Measurements from ENCODE around the gene EEF1AKMT3.

DNA sequence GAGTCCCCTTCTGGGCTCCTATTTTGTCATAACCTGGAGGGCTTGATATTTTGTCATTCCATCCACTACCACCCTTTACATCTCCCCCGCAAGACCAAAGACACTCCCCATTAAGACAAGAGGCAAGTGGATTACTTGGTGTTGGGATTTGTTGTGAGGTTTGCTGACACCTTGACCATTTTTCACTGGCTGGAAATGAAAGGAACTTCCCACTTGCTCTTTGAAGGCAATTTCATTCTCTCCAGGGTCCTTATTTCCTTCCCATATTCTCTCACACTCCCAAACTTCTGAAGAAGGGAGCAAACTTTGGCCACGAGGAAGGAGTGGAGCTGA lies 48.8 kb upstream of the EEF1AKMT3 start:
- TF ChIP-seq EZH2 (IDR thresholded peaks at IDR 0.05) (no peak), JUND (IDR thresholded peaks at IDR 0.05) (no peak), CEBPB (IDR thresholded peaks at IDR 0.05; ENCODE audit: low read depth) (no peak), EZH2phosphoT487 (IDR thresholded peaks at IDR 0.05; ENCODE audit: borderline replicate concordance) (no peak), POLR2AphosphoS5 (IDR thresholded peaks at IDR 0.05; ENCODE audit: low read depth, low read length) (no peak), POLR2A (IDR thresholded peaks at IDR 0.05; ENCODE audit: borderline replicate concordance, extremely low read depth, insufficient read depth, insufficient read length) (no peak), SRF (IDR thresholded peaks at IDR 0.05; ENCODE audit: low read depth) (no peak)
- TF ChIP-seq, protein P1, sequence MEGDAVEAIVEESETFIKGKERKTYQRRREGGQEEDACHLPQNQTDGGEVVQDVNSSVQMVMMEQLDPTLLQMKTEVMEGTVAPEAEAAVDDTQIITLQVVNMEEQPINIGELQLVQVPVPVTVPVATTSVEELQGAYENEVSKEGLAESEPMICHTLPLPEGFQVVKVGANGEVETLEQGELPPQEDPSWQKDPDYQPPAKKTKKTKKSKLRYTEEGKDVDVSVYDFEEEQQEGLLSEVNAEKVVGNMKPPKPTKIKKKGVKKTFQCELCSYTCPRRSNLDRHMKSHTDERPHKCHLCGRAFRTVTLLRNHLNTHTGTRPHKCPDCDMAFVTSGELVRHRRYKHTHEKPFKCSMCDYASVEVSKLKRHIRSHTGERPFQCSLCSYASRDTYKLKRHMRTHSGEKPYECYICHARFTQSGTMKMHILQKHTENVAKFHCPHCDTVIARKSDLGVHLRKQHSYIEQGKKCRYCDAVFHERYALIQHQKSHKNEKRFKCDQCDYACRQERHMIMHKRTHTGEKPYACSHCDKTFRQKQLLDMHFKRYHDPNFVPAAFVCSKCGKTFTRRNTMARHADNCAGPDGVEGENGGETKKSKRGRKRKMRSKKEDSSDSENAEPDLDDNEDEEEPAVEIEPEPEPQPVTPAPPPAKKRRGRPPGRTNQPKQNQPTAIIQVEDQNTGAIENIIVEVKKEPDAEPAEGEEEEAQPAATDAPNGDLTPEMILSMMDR (IDR thresholded peaks at IDR 0.05 in 2 of 3, conservative IDR thresholded peaks at IDR 0.05 in 1 of 3; ENCODE audit: borderline replicate concordance in 1 of 3, insufficient read depth in 1 of 3, low read depth in 2 of 3, low read length in 2 of 3) = no peak
- TF ChIP-seq, protein P2, sequence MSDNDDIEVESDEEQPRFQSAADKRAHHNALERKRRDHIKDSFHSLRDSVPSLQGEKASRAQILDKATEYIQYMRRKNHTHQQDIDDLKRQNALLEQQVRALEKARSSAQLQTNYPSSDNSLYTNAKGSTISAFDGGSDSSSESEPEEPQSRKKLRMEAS (IDR thresholded peaks at IDR 0.05) = no peak

Measured in HCT116 (cell line).